ENCODE data around the gene VPS52. TPM values are rescaled to one million over a fixed set of nuclear protein-coding genes. Genes with fewer than 3 reads are reported as not detected.
A peak's percentile ranks its signal among the peaks of the same experiment; 100 is the strongest.

Gene VPS52
- total RNA-seq, 1 donor from 2014 or later: 41.8 TPM

GRCh38 chr6:33318426-33319073 is 46.9 kb upstream of the VPS52 start:
- Mint-ChIP-seq H3K27me3 (ENCODE audit: unreplicated experiment) (peaks cover 23% of the 10 kb centered on the region), H3K4me1 (ENCODE audit: unreplicated experiment) (peaks cover 50% of the 10 kb centered on the region), H3K27ac (ENCODE audit: unreplicated experiment) (peak overlapping the region; percentile 13), H3K36me3 (ENCODE audit: low read depth, unreplicated experiment) (peaks cover 32% of the 10 kb centered on the region), H3K4me3 (ENCODE audit: unreplicated experiment) (peak overlapping the region; percentile 97), H3K9me3 (ENCODE audit: unreplicated experiment) (no peaks in the 10 kb centered on the region)
- DNase-seq (ENCODE audit: low spot score): no peak
- TF ChIP-seq, protein P1, sequence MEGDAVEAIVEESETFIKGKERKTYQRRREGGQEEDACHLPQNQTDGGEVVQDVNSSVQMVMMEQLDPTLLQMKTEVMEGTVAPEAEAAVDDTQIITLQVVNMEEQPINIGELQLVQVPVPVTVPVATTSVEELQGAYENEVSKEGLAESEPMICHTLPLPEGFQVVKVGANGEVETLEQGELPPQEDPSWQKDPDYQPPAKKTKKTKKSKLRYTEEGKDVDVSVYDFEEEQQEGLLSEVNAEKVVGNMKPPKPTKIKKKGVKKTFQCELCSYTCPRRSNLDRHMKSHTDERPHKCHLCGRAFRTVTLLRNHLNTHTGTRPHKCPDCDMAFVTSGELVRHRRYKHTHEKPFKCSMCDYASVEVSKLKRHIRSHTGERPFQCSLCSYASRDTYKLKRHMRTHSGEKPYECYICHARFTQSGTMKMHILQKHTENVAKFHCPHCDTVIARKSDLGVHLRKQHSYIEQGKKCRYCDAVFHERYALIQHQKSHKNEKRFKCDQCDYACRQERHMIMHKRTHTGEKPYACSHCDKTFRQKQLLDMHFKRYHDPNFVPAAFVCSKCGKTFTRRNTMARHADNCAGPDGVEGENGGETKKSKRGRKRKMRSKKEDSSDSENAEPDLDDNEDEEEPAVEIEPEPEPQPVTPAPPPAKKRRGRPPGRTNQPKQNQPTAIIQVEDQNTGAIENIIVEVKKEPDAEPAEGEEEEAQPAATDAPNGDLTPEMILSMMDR (IDR thresholded peaks at IDR 0.05; ENCODE audit: unreplicated experiment): no peak

GRCh38 chr6:33317669-33318425 is 46.2 kb upstream of the VPS52 start, which contains the start of gene ZBTB22:
Gene ZBTB22 (minus strand): TSS chr6:33317744. CDS start chr6:33316916, 828 bp downstream.
- Mint-ChIP-seq H3K4me1 (ENCODE audit: unreplicated experiment) (peaks cover 54% of the 10 kb centered on the region), H3K27me3 (ENCODE audit: unreplicated experiment) (peaks cover 17% of the 10 kb centered on the region), H3K9me3 (ENCODE audit: unreplicated experiment) (no peaks in the 10 kb centered on the region), H3K4me3 (ENCODE audit: unreplicated experiment) (peak within 1 kb of the TSS; percentile 97), H3K27ac (ENCODE audit: unreplicated experiment) (peak within 1 kb of the TSS; percentile 64), H3K36me3 (ENCODE audit: low read depth, unreplicated experiment) (peaks cover 32% of the 10 kb centered on the region)
- peak; percentile 95 for DNase-seq (ENCODE audit: low spot score)
- TF ChIP-seq, protein P1 (IDR thresholded peaks at IDR 0.05; ENCODE audit: unreplicated experiment): no peak

DNA sequence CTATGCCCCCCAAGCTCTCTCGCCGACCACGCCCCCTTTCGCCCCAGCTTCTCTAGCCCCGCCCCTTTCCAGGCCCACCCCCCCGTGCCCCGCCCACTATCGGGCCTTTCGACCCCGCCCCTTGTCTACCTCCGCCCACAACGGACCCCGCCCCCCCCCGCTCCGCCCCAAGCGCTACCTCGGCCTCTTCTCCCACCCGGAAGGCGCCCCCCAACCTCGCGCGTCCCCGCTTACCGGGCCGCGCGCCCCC is 45.7 kb upstream of the VPS52 start:
- no peak overlapping the region for H3K27ac Mint-ChIP-seq (ENCODE audit: unreplicated experiment)
- H3K27me3 Mint-ChIP-seq (ENCODE audit: unreplicated experiment): peaks cover 12% of the 10 kb centered on the region
- TF ChIP-seq, protein P1 (IDR thresholded peaks at IDR 0.05; ENCODE audit: unreplicated experiment): no peak
- no peak for DNase-seq (ENCODE audit: low spot score)
- peaks cover 54% of the 10 kb centered on the region for H3K4me1 Mint-ChIP-seq (ENCODE audit: unreplicated experiment)
- H3K9me3 Mint-ChIP-seq (ENCODE audit: unreplicated experiment): no peaks in the 10 kb centered on the region
- peak overlapping the region; percentile 88 for H3K4me3 Mint-ChIP-seq (ENCODE audit: unreplicated experiment)
- peaks cover 30% of the 10 kb centered on the region for H3K36me3 Mint-ChIP-seq (ENCODE audit: low read depth, unreplicated experiment)

GRCh38 chr6:33316603-33317418 is 45.1 kb upstream of the VPS52 start:
- DNase-seq (ENCODE audit: low spot score): no peak
- H3K9me3 Mint-ChIP-seq (ENCODE audit: unreplicated experiment): no peaks in the 10 kb centered on the region
- peak overlapping the region; percentile 88 for H3K4me3 Mint-ChIP-seq (ENCODE audit: unreplicated experiment)
- TF ChIP-seq, protein P1 (IDR thresholded peaks at IDR 0.05; ENCODE audit: unreplicated experiment): no peak
- peak overlapping the region; percentile 64 for H3K27ac Mint-ChIP-seq (ENCODE audit: unreplicated experiment)
- H3K36me3 Mint-ChIP-seq (ENCODE audit: low read depth, unreplicated experiment): peaks cover 25% of the 10 kb centered on the region
- H3K4me1 Mint-ChIP-seq (ENCODE audit: unreplicated experiment): peaks cover 54% of the 10 kb centered on the region
- H3K27me3 Mint-ChIP-seq (ENCODE audit: unreplicated experiment): peaks cover 12% of the 10 kb centered on the region

All from endothelial cell (in vitro differentiated cells).